GM12878 (cell line): Measurements from ENCODE around the gene ZNF124. TPM values are rescaled to one million over a fixed set of nuclear protein-coding genes. Genes with fewer than 3 reads are reported as not detected.
A peak's percentile ranks its signal among the peaks of the same experiment; 100 is the strongest.

ENCODE experiments used
- CEBPB ChIP-seq, 2 experiments: fragments of 150-350 bp in 1 of 2; IDR thresholded peaks; 2 replicates each; pipeline ENCODE4 v1.6.1; 2012 to 2014; ENCODE audit warnings: low read depth in 2 of 2, low read length in 2 of 2, borderline replicate concordance in 1 of 2, inconsistent platforms in 1 of 2
- ESRRA ChIP-seq: IDR thresholded peaks from 2 replicates; pipeline ENCODE4 v1.6.1; 2012; ENCODE audit warnings: mild to moderate bottlenecking, low read length, improper control_type of control experiment
- ETV6 ChIP-seq, 2 experiments: fragments of 450-650 bp in 1 of 2; IDR thresholded peaks in 1 of 2; conservative IDR thresholded peaks in 1 of 2; 2 replicates each; pipeline ENCODE4 v1.6.1; 2014; ENCODE audit warnings: antibody characterized with exemption in 1 of 2, borderline replicate concordance in 1 of 2, low read depth in 1 of 2, mild to moderate bottlenecking in 1 of 2, moderate library complexity in 1 of 2
- IKZF2 ChIP-seq, 2 experiments: fragments of 450-650 bp; IDR thresholded peaks; 2 replicates each; pipeline ENCODE4 v1.6.1; 2017; ENCODE audit warnings: mild to moderate bottlenecking in 2 of 2, moderate library complexity in 2 of 2
- MEF2B ChIP-seq: fragments of 450-650 bp; IDR thresholded peaks from 2 replicates; pipeline ENCODE4 v1.6.1; 2018; ENCODE audit warnings: mild to moderate bottlenecking, moderate library complexity; ENCODE audit not compliant: partially characterized antibody, poor library complexity, severe bottlenecking
- MYB ChIP-seq: fragments of 150-350 bp; IDR thresholded peaks from 2 replicates; pipeline ENCODE4 v1.6.1; 2014; ENCODE audit warnings: mild to moderate bottlenecking, low read depth, low read length, borderline replicate concordance
- NFIC ChIP-seq: IDR thresholded peaks from 2 replicates; pipeline ENCODE4 v1.6.1; 2012; ENCODE audit warnings: low read depth, mild to moderate bottlenecking, inconsistent platforms, low read length, moderate library complexity
- NR2C2 ChIP-seq: IDR thresholded peaks from 2 replicates; pipeline ENCODE4 v1.6.1; 2011; ENCODE audit warnings: borderline replicate concordance, low read depth; ENCODE audit not compliant: control insufficient read depth, insufficient read length
- NR2F1 ChIP-seq: fragments of 450-650 bp; conservative IDR thresholded peaks from 2 replicates; pipeline ENCODE4 v1.6.1; 2017; ENCODE audit warnings: mild to moderate bottlenecking
- PKNOX1 ChIP-seq: fragments of 450-650 bp; IDR thresholded peaks from 2 replicates; pipeline ENCODE4 v1.6.1; 2016; ENCODE audit warnings: mild to moderate bottlenecking
- RB1 ChIP-seq: fragments of 450-650 bp; formaldehyde crosslinking; IDR thresholded peaks from 2 replicates; pipeline ENCODE4 v1.6.1; 2017; ENCODE audit warnings: mild to moderate bottlenecking, borderline replicate concordance
- RUNX3 ChIP-seq: IDR thresholded peaks from 2 replicates; pipeline ENCODE4 v1.6.1; 2012; ENCODE audit warnings: low read length, inconsistent platforms
- SMARCA5 ChIP-seq: fragments of 450-650 bp; IDR thresholded peaks from 2 replicates; pipeline ENCODE4 v1.6.1; 2017; ENCODE audit warnings: mild to moderate bottlenecking
- SREBF2 ChIP-seq: IDR thresholded peaks from 2 replicates; pipeline ENCODE4 v1.6.1; 2012; ENCODE audit warnings: mild to moderate bottlenecking, low read length
- SUPT20H ChIP-seq: IDR thresholded peaks from 2 replicates; pipeline ENCODE4 v1.6.1; 2011; ENCODE audit warnings: low read depth, mild to moderate bottlenecking, low read length, moderate library complexity, borderline replicate concordance; ENCODE audit not compliant: control insufficient read depth
- USF1 ChIP-seq: IDR thresholded peaks from 2 replicates; pipeline ENCODE4 v1.6.1; 2011; ENCODE audit warnings: borderline replicate concordance, low read depth, mild to moderate bottlenecking, moderate library complexity, mixed read lengths, low read length; ENCODE audit not compliant: insufficient read depth; ENCODE audit errors: extremely low read length
- polyA plus RNA-seq, 11 experiments: library from polyadenylated mRNA; depleted of rRNA in 4 of 11; unstranded in 6 of 11; stranded (reverse) in 5 of 11; fragments of >200 nt; fragmentation: Nextera tagmentation in 4 of 11; fragmentation: Illumina TruSeq in 1 of 11; extraction: Ambion mirVana in 4 of 11; extraction: Trizol in 1 of 11; gene quantifications; 1 replicate in 1 of 11; 2 replicates in 10 of 11; pipeline versions ENCODE4 v1.2.1 to v1.2.3, GENCODE V29; 2011 to 2016; ENCODE audit warnings: inconsistent platforms in 2 of 11, missing spikeins in 2 of 11, low read depth in 1 of 11
- total RNA-seq, 4 experiments: library from RNA; depleted of rRNA in 3 of 4; stranded (reverse); fragments of >200 nt in 3 of 4; fragmentation: Illumina TruSeq in 1 of 4; extraction: Trizol in 1 of 4; gene quantifications; 2 replicates each; pipeline versions ENCODE4 v1.2.1 to v1.2.3, GENCODE V29; 2013 to 2021
- TF ChIP-seq, protein P1 (sequence below): IDR thresholded peaks from 2 replicates; pipeline ENCODE4 v1.6.1; 2012; ENCODE audit warnings: improper control_type of control experiment, low read depth, low read length; ENCODE audit not compliant: insufficient replicate concordance
- TF ChIP-seq, protein P2 (sequence below): fragments of 450-650 bp; formaldehyde crosslinking; IDR thresholded peaks from 2 replicates; pipeline ENCODE4 v1.4.0; 2020; ENCODE audit warnings: mild to moderate bottlenecking, moderate library complexity

The ZNF124 gene
- total and polyA plus RNA-seq, 10 of the 15 experiments (the other 5 are each of a cell fraction or from before 2014, with no cell fraction given) = 6.8 to 37.5 (median 12.5) TPM

GRCh38 chr1:247212012-247212411 lies 40.2 kb upstream of the ZNF124 start (continued):
- TF ChIP-seq SMARCA5 (no peak), PKNOX1 (peak; percentile 84), NFIC (peak; percentile 78; the same call in 1 of the 2 replicates), SREBF2 (no peak), CEBPB (IDR thresholded peaks at IDR 0.05; ENCODE audit: borderline replicate concordance in 1 of 2, low read depth in 2 of 2, low read length in 2 of 2) (no peak), RB1 (no peak), NR2C2 (no peak), NR2F1 (no peak), ETV6 (conservative IDR thresholded peaks at IDR 0.05 in 1 of 2, IDR thresholded peaks at IDR 0.05 in 1 of 2; ENCODE audit: borderline replicate concordance in 1 of 2, low read depth in 1 of 2) (0 out of 4 replicates have a peak, but pooled peaks of 1 of the 2 experiments have one; percentile 47), MYB (no peak), USF1 (no peak), RUNX3 (peak; percentile 92), IKZF2 (IDR thresholded peaks at IDR 0.05) (peak; percentile 75 to 81; a peak in 3 of 4 replicates), ESRRA (no peak), SUPT20H (no peak), MEF2B (peak; percentile 52)
- TF ChIP-seq, protein P1, sequence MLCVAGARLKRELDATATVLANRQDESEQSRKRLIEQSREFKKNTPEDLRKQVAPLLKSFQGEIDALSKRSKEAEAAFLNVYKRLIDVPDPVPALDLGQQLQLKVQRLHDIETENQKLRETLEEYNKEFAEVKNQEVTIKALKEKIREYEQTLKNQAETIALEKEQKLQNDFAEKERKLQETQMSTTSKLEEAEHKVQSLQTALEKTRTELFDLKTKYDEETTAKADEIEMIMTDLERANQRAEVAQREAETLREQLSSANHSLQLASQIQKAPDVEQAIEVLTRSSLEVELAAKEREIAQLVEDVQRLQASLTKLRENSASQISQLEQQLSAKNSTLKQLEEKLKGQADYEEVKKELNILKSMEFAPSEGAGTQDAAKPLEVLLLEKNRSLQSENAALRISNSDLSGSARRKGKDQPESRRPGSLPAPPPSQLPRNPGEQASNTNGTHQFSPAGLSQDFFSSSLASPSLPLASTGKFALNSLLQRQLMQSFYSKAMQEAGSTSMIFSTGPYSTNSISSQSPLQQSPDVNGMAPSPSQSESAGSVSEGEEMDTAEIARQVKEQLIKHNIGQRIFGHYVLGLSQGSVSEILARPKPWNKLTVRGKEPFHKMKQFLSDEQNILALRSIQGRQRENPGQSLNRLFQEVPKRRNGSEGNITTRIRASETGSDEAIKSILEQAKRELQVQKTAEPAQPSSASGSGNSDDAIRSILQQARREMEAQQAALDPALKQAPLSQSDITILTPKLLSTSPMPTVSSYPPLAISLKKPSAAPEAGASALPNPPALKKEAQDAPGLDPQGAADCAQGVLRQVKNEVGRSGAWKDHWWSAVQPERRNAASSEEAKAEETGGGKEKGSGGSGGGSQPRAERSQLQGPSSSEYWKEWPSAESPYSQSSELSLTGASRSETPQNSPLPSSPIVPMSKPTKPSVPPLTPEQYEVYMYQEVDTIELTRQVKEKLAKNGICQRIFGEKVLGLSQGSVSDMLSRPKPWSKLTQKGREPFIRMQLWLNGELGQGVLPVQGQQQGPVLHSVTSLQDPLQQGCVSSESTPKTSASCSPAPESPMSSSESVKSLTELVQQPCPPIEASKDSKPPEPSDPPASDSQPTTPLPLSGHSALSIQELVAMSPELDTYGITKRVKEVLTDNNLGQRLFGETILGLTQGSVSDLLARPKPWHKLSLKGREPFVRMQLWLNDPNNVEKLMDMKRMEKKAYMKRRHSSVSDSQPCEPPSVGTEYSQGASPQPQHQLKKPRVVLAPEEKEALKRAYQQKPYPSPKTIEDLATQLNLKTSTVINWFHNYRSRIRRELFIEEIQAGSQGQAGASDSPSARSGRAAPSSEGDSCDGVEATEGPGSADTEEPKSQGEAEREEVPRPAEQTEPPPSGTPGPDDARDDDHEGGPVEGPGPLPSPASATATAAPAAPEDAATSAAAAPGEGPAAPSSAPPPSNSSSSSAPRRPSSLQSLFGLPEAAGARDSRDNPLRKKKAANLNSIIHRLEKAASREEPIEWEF = peak; percentile 86
- TF ChIP-seq, protein P2, sequence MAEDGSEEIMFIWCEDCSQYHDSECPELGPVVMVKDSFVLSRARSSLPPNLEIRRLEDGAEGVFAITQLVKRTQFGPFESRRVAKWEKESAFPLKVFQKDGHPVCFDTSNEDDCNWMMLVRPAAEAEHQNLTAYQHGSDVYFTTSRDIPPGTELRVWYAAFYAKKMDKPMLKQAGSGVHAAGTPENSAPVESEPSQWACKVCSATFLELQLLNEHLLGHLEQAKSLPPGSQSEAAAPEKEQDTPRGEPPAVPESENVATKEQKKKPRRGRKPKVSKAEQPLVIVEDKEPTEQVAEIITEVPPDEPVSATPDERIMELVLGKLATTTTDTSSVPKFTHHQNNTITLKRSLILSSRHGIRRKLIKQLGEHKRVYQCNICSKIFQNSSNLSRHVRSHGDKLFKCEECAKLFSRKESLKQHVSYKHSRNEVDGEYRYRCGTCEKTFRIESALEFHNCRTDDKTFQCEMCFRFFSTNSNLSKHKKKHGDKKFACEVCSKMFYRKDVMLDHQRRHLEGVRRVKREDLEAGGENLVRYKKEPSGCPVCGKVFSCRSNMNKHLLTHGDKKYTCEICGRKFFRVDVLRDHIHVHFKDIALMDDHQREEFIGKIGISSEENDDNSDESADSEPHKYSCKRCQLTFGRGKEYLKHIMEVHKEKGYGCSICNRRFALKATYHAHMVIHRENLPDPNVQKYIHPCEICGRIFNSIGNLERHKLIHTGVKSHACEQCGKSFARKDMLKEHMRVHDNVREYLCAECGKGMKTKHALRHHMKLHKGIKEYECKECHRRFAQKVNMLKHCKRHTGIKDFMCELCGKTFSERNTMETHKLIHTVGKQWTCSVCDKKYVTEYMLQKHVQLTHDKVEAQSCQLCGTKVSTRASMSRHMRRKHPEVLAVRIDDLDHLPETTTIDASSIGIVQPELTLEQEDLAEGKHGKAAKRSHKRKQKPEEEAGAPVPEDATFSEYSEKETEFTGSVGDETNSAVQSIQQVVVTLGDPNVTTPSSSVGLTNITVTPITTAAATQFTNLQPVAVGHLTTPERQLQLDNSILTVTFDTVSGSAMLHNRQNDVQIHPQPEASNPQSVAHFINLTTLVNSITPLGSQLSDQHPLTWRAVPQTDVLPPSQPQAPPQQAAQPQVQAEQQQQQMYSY (CRISPR knock-in tag) = no peak
